HepG2 (cell line): ENCODE results near the gene SAMD4A. TPM values are rescaled to one million over a fixed set of nuclear protein-coding genes. Genes with fewer than 3 reads are reported as not detected.

Experiments used
- EEA1 ChIP-seq: sonication (generic); formaldehyde crosslinking; IDR thresholded peaks from 2 replicates; pipeline ENCODE4 v1.5.1; 2020; ENCODE audit warnings: mild to moderate bottlenecking, missing genetic modification reagents, borderline replicate concordance
- ETV6 ChIP-seq: sonication (generic); formaldehyde crosslinking; conservative IDR thresholded peaks from 2 replicates; pipeline ENCODE4 v1.4.0; 2020; ENCODE audit warnings: missing genetic modification reagents
- MAX ChIP-seq: IDR thresholded peaks from 2 replicates; pipeline ENCODE4 v1.6.1; 2012; ENCODE audit warnings: inconsistent platforms
- POGZ ChIP-seq: sonication (generic); formaldehyde crosslinking; IDR thresholded peaks from 2 replicates; pipeline ENCODE4 v1.4.0; 2020; ENCODE audit warnings: mild to moderate bottlenecking, missing genetic modification reagents
- ZNF225 ChIP-seq: sonication (generic); formaldehyde crosslinking; IDR thresholded peaks from 2 replicates; pipeline ENCODE4 v1.4.0; 2020; ENCODE audit warnings: mild to moderate bottlenecking, missing genetic modification reagents
- ZNF432 ChIP-seq: sonication (generic); formaldehyde crosslinking; IDR thresholded peaks from 2 replicates; pipeline ENCODE4 v1.5.0; 2020; ENCODE audit warnings: missing genetic modification reagents, mild to moderate bottlenecking, borderline replicate concordance
- polyA plus RNA-seq, 8 experiments: library from polyadenylated mRNA; depleted of rRNA in 3 of 8; stranded (reverse) in 7 of 8; unstranded in 1 of 8; fragments of >200 nt; fragmentation: Illumina TruSeq in 4 of 8; extraction: Trizol in 4 of 8; gene quantifications; 2 replicates each; pipeline versions ENCODE4 v1.2.1 to v1.2.3, GENCODE V29; 2011 to 2016; ENCODE audit warnings: low read depth in 4 of 8, missing spikeins in 1 of 8, mixed read lengths in 1 of 8; ENCODE audit not compliant: insufficient read depth in 1 of 8
- total RNA-seq, 5 experiments: library from RNA; depleted of rRNA; stranded (reverse); fragments of >200 nt; fragmentation: Illumina TruSeq; extraction: Trizol; gene quantifications; 2 replicates each; pipeline ENCODE4 v1.2.3, GENCODE V29; 2016; ENCODE audit warnings: low read depth in 1 of 5
- TF ChIP-seq, protein P1 (sequence below): IDR thresholded peaks from 2 replicates; pipeline ENCODE4 v1.6.1; 2018; ENCODE audit warnings: missing genetic modification reagents, mild to moderate bottlenecking, missing compliant biosample characterization
- TF ChIP-seq, protein P2 (sequence below): sonication (generic); formaldehyde crosslinking; IDR thresholded peaks from 2 replicates; pipeline ENCODE4 v1.5.0; 2020; ENCODE audit warnings: missing genetic modification reagents
- TF ChIP-seq, protein P3 (sequence below): sonication (generic); formaldehyde crosslinking; IDR thresholded peaks from 2 replicates; pipeline ENCODE4 v1.5.0; 2020; ENCODE audit warnings: missing genetic modification reagents

SAMD4A gene
- total and polyA plus RNA-seq, 2 of the 13 experiments (the other 11 are each of a cell fraction or from before 2014, with no cell fraction given) = 11.8 to 13.0 TPM

DNA sequence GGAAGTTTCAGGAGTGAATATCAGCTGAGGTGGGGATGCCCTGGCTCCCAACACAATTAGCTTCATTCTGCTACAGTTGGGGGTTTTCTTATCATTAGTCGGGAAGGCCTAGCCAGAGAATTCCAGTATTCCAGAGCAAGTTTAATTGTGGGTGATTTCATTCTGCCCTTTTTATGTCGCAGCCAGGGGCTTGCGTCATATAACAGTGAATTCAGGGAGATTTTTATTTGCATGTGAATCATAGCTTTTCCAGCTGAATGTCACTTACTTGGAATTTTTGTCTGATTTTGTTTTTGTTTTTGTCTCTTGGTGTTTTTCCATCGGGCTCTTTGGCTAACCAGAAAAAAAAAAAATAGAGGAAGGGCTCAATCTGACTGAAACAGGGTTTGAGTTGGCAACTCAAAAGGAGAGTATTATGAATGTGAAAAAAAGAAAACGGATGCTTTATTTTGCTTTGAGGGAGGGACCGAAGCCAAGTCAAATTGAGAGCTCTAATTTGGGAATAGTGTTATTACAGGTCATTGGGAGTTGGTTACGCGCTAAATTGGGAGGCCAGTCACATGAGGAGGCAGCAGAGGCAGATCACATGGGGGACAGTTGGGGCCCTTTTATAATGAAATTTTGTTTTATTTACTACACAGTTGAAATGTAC lies 119.4 kb downstream of the SAMD4A start (continued):
- TF ChIP-seq, protein P1, sequence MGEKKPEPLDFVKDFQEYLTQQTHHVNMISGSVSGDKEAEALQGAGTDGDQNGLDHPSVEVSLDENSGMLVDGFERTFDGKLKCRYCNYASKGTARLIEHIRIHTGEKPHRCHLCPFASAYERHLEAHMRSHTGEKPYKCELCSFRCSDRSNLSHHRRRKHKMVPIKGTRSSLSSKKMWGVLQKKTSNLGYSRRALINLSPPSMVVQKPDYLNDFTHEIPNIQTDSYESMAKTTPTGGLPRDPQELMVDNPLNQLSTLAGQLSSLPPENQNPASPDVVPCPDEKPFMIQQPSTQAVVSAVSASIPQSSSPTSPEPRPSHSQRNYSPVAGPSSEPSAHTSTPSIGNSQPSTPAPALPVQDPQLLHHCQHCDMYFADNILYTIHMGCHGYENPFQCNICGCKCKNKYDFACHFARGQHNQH (CRISPR knock-in tag) = no peak
- TF ChIP-seq, protein P2, sequence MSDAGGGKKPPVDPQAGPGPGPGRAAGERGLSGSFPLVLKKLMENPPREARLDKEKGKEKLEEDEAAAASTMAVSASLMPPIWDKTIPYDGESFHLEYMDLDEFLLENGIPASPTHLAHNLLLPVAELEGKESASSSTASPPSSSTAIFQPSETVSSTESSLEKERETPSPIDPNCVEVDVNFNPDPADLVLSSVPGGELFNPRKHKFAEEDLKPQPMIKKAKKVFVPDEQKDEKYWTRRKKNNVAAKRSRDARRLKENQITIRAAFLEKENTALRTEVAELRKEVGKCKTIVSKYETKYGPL (CRISPR knock-in tag) = no peak
- TF ChIP-seq ETV6 (CRISPR knock-in tag) (no peak), MAX (no peak), POGZ (no peak), ZNF225 (CRISPR knock-in tag) (no peak), ZNF432 (CRISPR knock-in tag) (no peak), EEA1 (CRISPR knock-in tag) (no peak)
- TF ChIP-seq, protein P3, sequence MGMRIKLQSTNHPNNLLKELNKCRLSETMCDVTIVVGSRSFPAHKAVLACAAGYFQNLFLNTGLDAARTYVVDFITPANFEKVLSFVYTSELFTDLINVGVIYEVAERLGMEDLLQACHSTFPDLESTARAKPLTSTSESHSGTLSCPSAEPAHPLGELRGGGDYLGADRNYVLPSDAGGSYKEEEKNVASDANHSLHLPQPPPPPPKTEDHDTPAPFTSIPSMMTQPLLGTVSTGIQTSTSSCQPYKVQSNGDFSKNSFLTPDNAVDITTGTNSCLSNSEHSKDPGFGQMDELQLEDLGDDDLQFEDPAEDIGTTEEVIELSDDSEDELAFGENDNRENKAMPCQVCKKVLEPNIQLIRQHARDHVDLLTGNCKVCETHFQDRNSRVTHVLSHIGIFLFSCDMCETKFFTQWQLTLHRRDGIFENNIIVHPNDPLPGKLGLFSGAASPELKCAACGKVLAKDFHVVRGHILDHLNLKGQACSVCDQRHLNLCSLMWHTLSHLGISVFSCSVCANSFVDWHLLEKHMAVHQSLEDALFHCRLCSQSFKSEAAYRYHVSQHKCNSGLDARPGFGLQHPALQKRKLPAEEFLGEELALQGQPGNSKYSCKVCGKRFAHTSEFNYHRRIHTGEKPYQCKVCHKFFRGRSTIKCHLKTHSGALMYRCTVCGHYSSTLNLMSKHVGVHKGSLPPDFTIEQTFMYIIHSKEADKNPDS (CRISPR knock-in tag) = no peak
